HG02970 (cell line): ENCODE measurements around the gene GABRA5.

Experiments
- ATAC-seq: cut with Tn5 transposase; IDR thresholded peaks from one replicate; pipeline ENCODE4 v1.9.1; 2021; ENCODE audit warnings: mild to moderate bottlenecking, moderate library complexity, moderate number of reproducible peaks; ENCODE audit not compliant: unreplicated experiment, low FRiP score

The GABRA5 gene

DNA sequence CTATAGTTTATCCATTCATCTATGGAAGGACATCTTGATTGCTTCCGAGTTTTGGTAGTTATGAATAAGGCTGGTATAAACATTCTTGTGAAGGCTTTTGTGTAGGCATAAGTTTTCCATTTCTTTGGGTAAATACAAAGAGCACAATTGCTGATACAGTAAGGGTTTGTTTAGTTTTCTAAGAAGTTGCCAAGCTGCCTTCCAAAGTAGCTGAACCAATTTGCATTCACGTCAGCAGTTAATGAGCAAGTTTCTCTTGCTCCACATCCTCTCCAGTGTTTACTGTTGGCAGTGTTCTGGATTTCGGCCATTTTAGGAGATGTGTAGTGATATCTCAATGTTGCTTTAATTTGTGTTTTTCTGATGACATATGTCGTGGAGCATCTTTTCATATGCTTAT lies 34.2 kb downstream of the GABRA5 start:
- no peak for ATAC-seq

DNA sequence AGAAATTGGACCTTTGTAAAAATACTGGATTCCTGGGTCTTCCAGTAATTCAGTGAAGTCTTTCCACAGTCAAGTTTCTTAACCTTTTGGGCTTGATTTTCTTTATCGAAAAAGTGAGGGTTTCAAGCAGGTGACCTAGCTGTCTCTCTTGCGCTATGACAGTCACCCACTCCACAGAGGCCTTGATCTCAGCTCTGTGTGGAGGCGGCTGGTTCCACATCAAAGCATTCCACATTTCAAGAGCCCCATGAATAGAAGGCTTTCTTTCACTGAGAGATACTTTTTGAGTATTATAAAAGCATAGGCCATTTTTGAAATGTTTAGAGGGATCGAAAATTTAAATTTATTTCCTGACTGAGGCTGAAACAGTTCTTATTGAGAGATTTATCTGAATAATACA lies 43.9 kb downstream of the GABRA5 start:
- no peak for ATAC-seq

DNA sequence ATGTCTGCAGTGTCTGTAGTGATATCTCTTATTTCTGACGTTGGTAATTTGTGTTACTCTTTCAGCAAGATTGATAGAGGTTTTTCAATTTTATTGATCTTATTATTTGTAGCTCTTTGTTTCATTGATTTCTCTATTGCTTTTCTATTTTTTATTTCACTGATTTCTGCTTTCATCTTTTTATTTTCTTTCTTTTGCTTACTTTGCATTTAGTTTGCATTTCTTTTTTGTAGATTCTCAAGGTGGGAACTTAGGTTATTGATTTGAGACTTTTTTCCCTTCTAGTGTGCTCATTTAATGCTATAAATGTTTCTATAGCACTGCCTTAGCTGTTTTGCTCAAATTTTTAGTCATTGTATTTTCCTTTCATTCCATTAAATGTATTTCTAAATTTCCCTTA lies 54.6 kb downstream of the GABRA5 start:
- no peak for ATAC-seq

DNA sequence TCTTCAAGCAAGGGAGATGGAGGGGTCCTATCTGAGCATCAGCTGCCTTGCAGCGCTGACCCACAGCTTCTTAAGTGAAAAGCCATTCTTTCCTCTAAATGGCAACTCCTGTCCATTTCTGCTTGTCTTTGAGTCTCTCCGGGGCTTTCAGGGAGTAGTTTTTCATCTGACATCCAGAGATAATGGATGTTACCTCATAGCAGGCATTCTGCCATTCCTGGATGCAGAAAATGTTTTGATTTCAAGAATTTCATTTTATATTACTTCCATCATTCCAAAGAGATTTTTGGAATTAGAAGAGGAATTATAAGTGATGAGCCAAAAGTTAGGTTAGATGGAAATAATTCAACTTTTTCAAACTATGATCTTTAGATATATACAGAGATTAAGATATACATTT lies 59.2 kb downstream of the GABRA5 start:
- no peak for ATAC-seq

DNA sequence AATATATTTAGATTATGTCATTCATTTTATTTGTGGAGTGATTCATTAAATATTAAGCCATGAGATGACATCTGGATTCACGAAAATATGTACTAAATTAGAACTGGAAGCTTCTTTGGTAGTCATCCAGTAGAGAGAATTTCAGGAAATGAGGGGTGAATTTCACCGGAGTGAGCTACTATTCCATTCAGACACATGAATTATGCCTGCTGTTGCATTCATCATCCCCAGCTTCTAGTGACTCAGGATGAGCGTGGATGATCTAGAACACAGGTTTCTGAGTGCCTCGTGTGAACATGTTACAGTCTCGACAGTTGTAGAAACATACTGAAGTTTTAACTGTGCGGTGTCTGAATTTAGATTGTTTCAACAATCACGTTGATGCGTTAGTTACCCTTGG lies 61.2 kb downstream of the GABRA5 start:
- ATAC-seq = no peak

DNA sequence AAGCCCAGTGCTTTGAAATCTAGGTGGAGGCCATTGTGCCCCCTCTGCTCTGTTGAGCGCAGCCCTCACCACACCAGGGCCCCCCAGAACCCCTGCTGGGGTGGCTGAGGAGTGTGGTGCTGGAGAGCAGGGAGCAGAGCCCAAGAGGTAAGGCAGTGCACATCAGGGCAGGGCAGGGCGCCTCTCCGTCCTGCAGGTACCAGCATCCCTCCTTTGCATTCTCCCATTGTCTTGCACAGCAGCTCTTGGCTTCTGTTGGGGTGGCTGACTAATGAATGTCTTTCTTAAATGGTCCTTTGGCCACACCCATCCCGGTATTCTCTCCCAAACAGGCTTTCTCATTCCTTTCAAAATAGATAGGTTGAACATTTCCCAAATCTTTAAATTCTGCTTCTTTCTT lies 62.7 kb downstream of the GABRA5 start:
- ATAC-seq = no peak

DNA sequence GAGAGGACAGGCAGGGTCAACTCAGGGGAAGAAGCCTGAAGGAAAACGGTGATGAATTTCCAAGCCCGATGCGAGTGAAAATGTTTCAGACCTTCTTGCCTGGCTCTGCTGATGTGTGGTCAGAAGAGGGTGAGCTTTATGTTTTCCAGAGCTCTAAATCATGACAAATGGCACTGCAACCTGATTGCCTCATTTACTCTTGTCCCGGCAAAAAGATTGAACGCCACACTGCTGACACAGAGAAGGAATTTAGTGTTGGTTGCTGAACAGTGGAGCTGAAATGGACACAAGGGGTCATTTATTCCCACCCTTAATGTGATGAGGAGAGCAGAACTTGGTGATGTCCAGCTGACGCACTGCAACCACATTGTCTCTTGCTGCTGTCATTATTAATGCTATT lies 68.0 kb downstream of the GABRA5 start:
- ATAC-seq = no peak

DNA sequence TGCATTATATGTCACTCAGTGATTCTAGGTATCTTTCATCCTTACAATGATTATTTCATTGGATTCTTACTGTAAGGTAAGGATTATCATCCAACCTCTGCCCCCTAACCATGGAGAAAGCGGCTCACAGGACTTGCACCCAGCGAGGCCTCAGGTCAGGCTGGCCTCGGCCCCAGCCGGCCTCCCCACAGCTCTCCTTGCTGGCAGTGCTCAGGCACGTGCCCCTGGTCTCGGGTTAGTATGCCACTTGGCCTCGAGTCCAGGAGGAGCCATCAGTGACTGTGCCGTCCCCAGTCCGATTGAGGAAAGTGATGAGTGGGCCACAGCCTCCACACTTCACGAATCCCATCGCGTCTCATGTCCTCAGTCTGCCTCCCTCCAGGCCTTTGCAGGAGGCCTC lies 68.5 kb downstream of the GABRA5 start:
- no peak for ATAC-seq

DNA sequence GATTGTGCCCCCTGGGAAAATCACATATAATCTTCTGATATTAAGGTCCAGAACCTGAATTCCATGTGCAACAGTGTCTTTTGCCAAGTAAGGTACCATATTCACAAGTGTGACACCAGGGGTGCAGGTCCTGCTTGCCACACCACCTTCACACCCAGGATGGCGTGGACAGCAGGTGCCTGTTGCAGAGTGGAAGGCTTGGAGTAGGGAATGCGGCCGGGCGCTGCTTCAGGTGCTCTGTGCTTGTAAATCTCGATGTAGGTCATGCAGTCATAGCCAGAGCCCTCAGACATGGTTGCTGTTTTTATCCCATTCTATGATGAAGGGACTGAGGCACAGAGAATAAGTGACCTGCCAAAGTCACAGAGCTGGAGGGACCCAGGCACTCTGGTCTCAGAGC lies 69.6 kb downstream of the GABRA5 start:
- ATAC-seq = no peak

DNA sequence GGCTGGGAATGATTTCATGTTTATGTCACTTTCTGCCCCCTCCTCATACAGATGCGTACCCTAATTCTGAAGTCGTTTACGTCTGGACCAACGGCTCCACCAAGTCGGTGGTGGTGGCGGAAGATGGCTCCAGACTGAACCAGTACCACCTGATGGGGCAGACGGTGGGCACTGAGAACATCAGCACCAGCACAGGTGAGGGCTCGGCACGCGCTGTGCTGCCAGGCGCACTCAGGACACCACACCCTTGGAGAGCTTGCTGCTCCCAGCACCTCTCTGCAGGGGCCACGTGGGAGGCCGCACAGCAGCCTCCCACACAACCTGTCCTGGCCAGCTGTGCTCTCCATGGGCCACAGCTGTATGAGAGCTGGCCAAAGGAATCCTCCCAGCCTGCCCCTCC lies 70.3 kb downstream of the GABRA5 start:
- no peak for ATAC-seq

DNA sequence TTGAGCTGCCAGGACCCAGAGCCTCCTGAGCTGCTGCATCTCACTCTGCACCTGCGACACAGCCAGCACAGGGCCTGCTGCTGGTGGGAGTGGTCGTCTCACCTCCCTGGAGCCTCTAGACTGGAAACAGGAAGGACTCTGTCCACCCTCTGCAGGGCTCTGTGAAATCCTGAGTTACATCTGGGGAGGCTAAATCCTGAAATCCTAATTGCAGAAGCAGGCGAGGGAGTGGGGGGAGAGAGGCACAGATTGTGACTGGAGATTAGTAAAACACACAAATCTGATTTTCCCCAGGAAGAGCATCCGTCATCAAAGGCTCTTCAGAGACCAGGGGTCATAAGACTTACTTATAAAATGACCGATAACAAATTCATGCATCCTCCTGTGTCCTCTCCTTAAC lies 72.5 kb downstream of the GABRA5 start:
- no peak for ATAC-seq

DNA sequence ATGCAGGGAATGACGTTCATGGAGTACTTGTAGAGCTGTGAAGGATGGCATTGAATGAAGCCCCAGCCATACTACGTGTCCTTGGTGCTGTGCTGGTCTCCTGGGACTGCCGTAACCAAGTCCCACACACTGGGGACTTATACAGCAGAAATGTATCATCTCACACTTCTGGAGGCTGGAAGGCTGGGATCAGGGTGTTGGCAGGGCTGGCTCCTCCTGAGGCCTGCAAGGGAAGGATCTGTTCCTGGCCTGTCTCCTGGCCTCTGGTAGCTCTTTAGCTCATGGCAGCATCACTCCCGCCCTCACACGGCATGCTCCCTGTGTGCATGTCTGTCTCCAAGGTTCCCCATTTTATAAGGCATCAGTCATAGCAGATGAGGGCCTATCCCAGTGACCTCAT lies 74.6 kb downstream of the GABRA5 start:
- ATAC-seq = no peak

DNA sequence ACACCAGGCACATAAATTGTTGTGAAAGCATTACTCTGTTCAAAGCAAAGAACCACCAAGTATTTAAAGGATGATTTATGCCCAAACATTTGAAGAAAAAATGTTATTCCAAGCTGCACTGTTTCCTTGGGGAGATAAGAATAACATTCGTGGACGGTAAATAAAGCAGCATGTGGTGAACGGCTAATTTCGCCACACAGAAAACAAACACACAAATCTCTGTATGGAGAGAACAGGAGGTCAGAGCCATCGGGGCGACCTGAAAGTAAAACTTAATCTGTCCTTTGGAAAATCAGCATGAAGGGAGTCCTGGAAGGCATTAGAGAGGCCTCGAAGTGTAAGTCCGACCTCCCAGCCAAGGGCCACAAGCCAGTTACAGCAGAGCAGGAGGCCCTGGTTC lies 77.0 kb downstream of the GABRA5 start:
- no peak for ATAC-seq

DNA sequence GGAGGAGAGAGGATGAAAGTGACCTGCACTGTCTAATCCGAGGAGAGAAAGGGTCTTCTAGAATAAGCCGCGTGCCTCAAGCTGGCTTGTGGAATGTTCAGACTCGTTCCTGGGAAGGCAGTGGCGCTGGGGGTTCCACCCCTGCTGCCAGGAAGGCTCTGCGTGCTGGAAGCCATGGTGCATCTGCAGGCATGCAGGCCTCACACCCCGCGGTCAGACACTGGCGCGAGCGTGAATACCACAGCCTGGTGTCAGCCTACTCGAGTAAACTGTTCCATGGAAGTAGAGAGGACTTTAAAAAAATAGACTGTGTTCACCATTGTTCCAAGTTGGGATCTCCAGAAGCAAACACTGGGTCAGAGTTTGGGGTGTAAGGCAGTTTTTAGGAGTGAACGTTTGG lies 78.2 kb downstream of the GABRA5 start:
- no peak for ATAC-seq

DNA sequence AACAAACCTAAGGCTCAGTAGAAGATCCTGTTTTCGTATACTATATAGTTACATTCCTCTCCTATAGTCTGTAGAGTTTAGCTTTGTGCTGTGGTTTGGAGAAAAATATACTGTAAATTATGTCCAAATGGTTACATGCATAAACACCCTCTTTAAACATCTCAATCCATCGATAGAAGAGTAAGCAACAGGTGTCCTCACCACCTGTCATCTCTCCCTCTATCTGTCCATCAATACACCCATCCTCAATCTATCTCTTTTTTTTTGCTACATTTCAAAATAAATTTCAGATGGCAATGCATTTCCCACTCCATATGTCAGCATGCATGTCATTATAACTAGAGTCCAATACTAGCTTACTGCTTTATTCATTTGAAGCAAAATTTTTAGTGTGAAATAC lies 83.1 kb downstream of the GABRA5 start:
- no peak for ATAC-seq

DNA sequence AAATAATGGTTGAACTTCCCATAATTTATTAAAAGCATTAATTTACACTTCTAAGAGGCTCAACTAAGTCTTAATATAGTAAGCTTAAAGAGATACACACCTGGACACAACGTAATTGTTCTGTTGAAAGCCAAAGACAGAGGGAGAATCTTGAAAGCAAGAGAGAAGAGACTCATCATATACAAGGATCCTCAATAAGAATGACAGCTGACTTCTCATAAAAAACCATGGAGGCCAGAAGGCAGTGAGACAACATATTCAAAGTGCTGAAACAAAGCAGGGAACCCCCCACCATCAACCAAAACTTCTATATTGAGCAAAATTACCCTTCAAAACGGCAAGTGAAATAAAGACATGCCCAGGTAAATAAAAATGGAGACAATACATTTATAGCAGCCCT lies 87.5 kb downstream of the GABRA5 start:
- ATAC-seq = no peak

DNA sequence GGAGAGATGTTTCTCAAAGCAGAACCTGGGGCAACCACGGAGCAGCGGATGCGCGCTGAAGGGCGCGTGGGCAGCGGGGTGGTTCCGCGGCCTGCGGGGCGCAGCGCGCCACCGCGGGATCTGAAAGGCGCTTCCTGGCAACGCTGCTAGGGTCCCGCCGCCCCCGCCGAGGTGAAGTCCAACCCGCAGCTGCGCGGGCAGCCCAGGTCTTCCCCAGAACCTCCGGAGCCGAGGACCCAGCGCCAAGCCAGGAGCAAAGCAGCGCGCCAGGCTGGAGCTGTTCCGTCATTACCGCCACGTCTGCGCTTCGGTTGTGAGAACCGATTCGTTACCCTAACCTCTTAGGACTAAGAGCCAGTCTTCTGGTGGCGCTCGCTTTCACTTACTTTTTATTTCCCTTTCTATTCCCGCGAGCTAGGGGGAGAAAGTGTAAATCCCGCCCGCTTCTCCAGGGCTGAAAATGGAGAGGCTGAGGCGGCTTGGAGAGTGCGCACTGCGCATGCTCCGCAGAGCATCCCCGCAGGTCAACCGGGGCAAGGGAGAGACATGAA lies 100.9 kb downstream of the GABRA5 start:
- ATAC-seq = no peak

DNA sequence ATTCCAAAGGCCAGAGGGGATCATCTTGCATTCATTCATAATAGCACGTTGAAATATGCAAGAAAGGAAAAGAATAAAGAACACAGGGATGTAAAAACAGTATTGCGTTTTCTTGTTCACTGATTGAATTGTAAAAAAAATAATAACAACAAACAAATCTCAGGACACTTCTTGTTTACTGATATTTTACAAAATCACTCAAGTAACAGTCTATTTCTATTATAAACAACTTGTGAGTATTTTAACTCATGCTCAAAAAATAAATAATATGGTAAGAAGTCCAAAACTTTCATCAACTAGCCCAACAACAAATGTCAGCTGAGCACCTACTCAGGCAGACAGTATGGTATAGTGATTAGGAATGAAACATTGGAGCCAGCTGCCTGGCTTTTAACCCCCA lies 101.9 kb downstream of the GABRA5 start:
- ATAC-seq = no peak

DNA sequence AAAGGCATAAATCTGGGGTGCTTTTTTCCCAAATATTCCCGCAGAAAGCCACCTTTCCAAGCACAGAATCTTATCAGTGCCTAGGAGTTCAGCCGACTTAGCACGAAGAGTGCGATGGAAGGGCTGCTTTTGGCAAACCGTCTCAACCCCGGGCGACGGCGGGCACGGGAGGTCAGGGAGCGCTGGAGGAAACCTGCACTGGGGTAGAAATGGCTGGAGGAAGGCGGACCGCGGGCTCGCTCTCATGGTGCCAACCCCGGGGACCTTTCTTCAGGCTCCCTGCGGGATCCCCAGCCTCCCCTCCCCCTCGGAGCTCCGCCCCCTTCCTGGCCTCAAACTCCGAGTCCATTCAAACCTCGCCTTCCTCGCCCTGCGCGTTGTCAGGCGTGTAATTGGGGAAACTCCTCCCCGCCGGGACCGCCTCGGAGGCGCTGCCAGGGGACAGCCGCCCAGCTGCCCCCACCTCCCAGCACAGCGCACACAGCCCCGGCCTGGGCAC lies 103.9 kb downstream of the GABRA5 start, which contains the start of gene GABRG3:
Gene GABRG3 (plus strand): TSS at position 470 of the 499 bp plus-strand sequence.
- ATAC-seq = no peak

DNA sequence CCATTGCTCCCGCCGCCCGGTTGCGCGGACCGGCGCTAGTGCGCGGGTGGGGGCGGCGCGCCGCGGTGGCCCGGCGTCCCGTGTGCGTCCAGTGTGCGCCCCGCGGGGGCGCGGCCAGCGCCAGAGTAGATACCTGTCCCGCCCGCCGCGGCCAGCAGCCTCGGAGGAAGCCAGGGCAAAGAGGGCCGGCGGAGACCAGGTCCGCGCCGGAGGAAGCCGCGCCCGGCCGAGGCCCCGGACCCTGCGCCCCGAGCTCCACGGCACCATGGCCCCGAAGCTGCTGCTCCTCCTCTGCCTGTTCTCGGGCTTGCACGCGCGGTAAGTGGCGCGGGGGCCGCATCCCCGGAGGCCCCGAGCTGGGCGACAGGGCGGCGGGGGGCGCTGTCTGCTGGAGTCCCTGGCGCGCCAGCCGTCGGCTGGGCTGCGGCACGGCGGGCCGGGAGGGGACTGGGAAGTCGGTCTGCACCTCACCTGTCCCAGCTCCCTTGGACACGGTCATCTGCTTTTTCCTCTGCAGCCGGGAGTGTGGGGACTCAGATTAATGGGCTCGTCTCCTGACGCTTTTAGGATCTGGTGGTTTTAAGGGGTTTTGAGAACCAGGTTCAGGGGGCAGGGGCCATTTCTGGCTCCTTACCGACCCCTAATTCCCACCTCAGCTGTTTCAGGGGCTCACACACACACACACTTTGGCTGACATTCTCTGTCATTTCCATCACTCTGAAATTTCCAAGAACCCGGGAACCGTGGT lies 104.6 kb downstream of the GABRA5 start:
- ATAC-seq = no peak

DNA sequence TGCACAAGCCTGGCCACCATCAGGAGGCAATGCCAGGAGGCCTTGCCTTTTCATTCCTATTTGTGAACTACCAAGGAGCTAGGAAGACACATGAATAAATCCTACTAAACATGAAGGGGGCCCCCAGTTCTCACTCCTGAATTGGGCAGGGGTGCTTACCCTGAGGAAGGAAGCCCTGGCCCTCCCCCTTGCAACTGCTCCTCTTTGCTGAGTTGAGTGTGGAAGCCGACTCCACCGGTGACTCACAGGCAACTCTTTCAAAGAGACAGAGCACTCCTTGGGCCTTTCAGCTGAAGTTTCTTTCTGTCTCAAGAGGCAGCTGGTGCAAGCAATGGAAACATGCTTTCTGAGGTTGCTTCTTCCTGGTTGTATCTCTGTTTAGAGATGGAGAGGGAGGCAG lies 105.8 kb downstream of the GABRA5 start:
- no peak for ATAC-seq

DNA sequence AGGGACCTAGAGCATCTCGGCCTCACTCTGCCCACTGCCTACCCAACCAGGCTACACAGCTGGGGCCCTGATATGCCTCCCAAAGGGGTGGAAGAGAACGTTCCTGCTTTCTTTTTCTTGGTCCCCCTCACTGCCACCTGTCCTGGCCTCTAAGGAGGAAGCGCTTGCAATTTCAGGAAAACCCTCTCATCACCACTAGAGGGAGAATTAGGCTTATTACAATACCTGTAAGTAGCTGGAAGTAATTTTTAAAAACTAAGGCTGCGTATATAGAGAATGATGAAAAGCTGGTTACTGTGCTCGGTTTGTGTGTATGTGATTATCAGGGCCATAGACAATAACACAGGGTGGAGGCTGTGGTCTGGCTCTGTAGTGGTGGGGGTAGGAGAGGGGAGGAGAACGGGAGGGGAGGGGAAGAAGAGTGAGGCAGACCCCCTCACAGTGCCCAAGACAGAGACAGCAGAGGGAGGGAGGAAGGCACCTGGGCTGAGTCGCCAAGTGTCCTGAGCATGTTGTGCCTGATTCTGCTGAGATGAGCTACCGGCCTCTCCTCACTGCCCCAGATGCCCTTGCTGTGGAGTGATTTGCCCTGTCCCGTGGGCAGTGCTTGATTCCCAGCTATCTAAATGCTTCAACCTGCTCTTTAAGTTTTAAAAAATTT lies 107.4 kb downstream of the GABRA5 start:
- ATAC-seq = no peak
